IMR-90 (cell line): Measurements from ENCODE around the gene SLC46A2. TPM values are rescaled to one million over a fixed set of nuclear protein-coding genes. Genes with fewer than 3 reads are reported as not detected.

Source experiments
- ATAC-seq: fragments of 200-7000 bp; cut with Tn5 transposase; 2 replicates; pipeline ENCODE4 v1.9.1; 2020; ENCODE audit warnings: low read depth, mild to moderate bottlenecking, moderate library complexity
- BruUV-seq: library from RNA; stranded (reverse); fragments of 400-500 nt; replicated peaks from 2 replicates; lab custom pipeline; 2021; lab: Mats Ljungman, UMichigan
- CTCF ChIA-PET: fragments of 300-600 bp; formaldehyde crosslinking; extraction: SDS; loops from one replicate; lab custom pipeline; 2021; ENCODE audit warnings: antibody characterized with exemption; lab: Yijun Ruan, JAX
- POLR2A ChIA-PET: fragments of 300-600 bp; sonication (Branson Sonifier 250); formaldehyde crosslinking; loops from one replicate; lab custom pipeline; 2022; ENCODE audit warnings: antibody characterized with exemption; ENCODE audit not compliant: unreplicated experiment; lab: Charles Lee
- DNase-seq: peaks from one replicate; pipeline ENCODE4 v3.0.0; 2013
- H2AFZ ChIP-seq: replicated peaks from 2 replicates; pipeline ENCODE3; 2013; ENCODE audit warnings: low read length, mild to moderate bottlenecking; ENCODE audit not compliant: poor library complexity
- H2AK5ac ChIP-seq: 2 replicates; pipeline ENCODE4 v1.6.1; 2013; ENCODE audit warnings: low read depth, low read length, inconsistent platforms
- H2AK9ac ChIP-seq: replicated peaks from 2 replicates; pipeline ENCODE3; 2013; ENCODE audit warnings: mild to moderate bottlenecking, low read depth, low read length, moderate library complexity; ENCODE audit not compliant: poor library complexity
- H2BK120ac ChIP-seq: 2 replicates; pipeline ENCODE4 v1.6.1; 2013; ENCODE audit warnings: low read depth, low read length, inconsistent platforms
- H2BK15ac ChIP-seq: 3 replicates; pipeline ENCODE4 v1.6.1; 2013; ENCODE audit warnings: low read depth, low read length, inconsistent platforms
- H2BK20ac ChIP-seq: 2 replicates; pipeline ENCODE4 v1.6.1; 2013; ENCODE audit warnings: low read depth, mild to moderate bottlenecking, inconsistent platforms, low read length, moderate library complexity
- H2BK5ac ChIP-seq: 2 replicates; pipeline ENCODE4 v1.6.1; 2013; ENCODE audit warnings: mild to moderate bottlenecking, low read depth, low read length, inconsistent platforms; ENCODE audit not compliant: poor library complexity, severe bottlenecking
- H3K14ac ChIP-seq: replicated peaks from 2 replicates; pipeline ENCODE4 v1.6.1; 2013; ENCODE audit warnings: low read depth, low read length, inconsistent platforms
- H3K18ac ChIP-seq: 2 replicates; pipeline ENCODE4 v1.6.1; 2013; ENCODE audit warnings: low read depth, low read length, control low read depth
- H3K23ac ChIP-seq: 2 replicates; pipeline ENCODE4 v1.6.1; 2013; ENCODE audit warnings: low read depth, low read length, inconsistent platforms
- H3K27ac ChIP-seq: 2 replicates; pipeline ENCODE4 v1.5.1; 2013; ENCODE audit warnings: mild to moderate bottlenecking, control low read depth, low read length; ENCODE audit not compliant: insufficient read depth
- H3K27me3 ChIP-seq: 2 replicates; pipeline ENCODE4 v1.6.1; 2013; ENCODE audit warnings: low read length; ENCODE audit not compliant: control insufficient read depth, insufficient read depth
- H3K36me3 ChIP-seq: 2 replicates; pipeline ENCODE4 v1.6.1; 2013; ENCODE audit warnings: low read length, mixed read lengths; ENCODE audit not compliant: control insufficient read depth, insufficient read depth
- H3K4ac ChIP-seq: 2 replicates; pipeline ENCODE4 v1.6.1; 2013; ENCODE audit warnings: low read depth, low read length, inconsistent platforms
- H3K4me1 ChIP-seq: 2 replicates; pipeline ENCODE4 v1.6.1; 2013; ENCODE audit warnings: low read length, mixed read lengths; ENCODE audit not compliant: control insufficient read depth, insufficient read depth
- H3K4me2 ChIP-seq: 2 replicates; pipeline ENCODE4 v1.6.1; 2013; ENCODE audit warnings: low read depth, mild to moderate bottlenecking, control low read depth, low read length, moderate library complexity
- H3K4me3 ChIP-seq: 2 replicates; pipeline ENCODE4 v1.5.1; 2013; ENCODE audit warnings: low read depth, mild to moderate bottlenecking, control low read depth, low read length, moderate library complexity; ENCODE audit not compliant: insufficient read depth
- H3K56ac ChIP-seq: 2 replicates; pipeline ENCODE4 v1.6.1; 2013; ENCODE audit warnings: low read length, inconsistent platforms; ENCODE audit not compliant: insufficient read depth; ENCODE audit errors: extremely low read depth
- H3K79me1 ChIP-seq, 2 experiments: 2 replicates each; pipeline ENCODE4 v1.6.1; 2013; ENCODE audit warnings: low read length in 2 of 2, inconsistent platforms in 1 of 2, low read depth in 1 of 2
- H3K9ac ChIP-seq: 2 replicates; pipeline ENCODE4 v1.6.1; 2013; ENCODE audit warnings: low read depth, low read length, control low read depth
- H3K9me1 ChIP-seq: 2 replicates; pipeline ENCODE4 v1.6.1; 2013; ENCODE audit warnings: low read length, inconsistent platforms; ENCODE audit not compliant: insufficient read depth
- H3K9me3 ChIP-seq: 2 replicates; pipeline ENCODE4 v1.6.1; 2013; ENCODE audit warnings: low read length; ENCODE audit not compliant: control insufficient read depth, insufficient read depth
- H4K20me1 ChIP-seq: 2 replicates; pipeline ENCODE4 v1.6.1; 2013; ENCODE audit warnings: low read length, inconsistent platforms; ENCODE audit not compliant: insufficient read depth
- H4K5ac ChIP-seq: 2 replicates; pipeline ENCODE4 v1.6.1; 2013; ENCODE audit warnings: mild to moderate bottlenecking, low read depth, low read length, control low read depth
- H4K8ac ChIP-seq, 2 experiments: 2 replicates each; pipeline ENCODE4 v1.6.1; 2013; ENCODE audit warnings: low read depth in 2 of 2, low read length in 2 of 2, control low read depth in 1 of 2, inconsistent platforms in 1 of 2
- H4K91ac ChIP-seq: 2 replicates; pipeline ENCODE4 v1.6.1; 2013; ENCODE audit warnings: low read depth, low read length, inconsistent platforms; ENCODE audit not compliant: insufficient read depth
- BHLHE40 ChIP-seq: fragments of 150-350 bp; IDR thresholded peaks from 2 replicates; pipeline ENCODE4 v1.6.1; 2016; ENCODE audit warnings: mild to moderate bottlenecking, low read depth, low read length
- CEBPB ChIP-seq: IDR thresholded peaks from 2 replicates; pipeline ENCODE4 v1.6.1; 2012; ENCODE audit warnings: low read depth, low read length, improper control_type of control experiment
- ELK1 ChIP-seq: fragments of 150-350 bp; IDR thresholded peaks from 2 replicates; pipeline ENCODE4 v1.6.1; 2016; ENCODE audit warnings: low read depth, mild to moderate bottlenecking, low read length, moderate library complexity, borderline replicate concordance
- FOS ChIP-seq: fragments of 150-350 bp; IDR thresholded peaks from 2 replicates; pipeline ENCODE4 v1.6.1; 2016; ENCODE audit warnings: low read depth, low read length
- MAFK ChIP-seq: IDR thresholded peaks from 2 replicates; pipeline ENCODE4 v1.6.1; 2012; ENCODE audit warnings: low read depth, low read length, improper control_type of control experiment
- MXI1 ChIP-seq: IDR thresholded peaks from 2 replicates; pipeline ENCODE4 v1.6.1; 2012; ENCODE audit warnings: low read depth, mild to moderate bottlenecking, low read length, moderate library complexity, borderline replicate concordance
- RAD21 ChIP-seq: IDR thresholded peaks from 2 replicates; pipeline ENCODE4 v1.6.1; 2012; ENCODE audit warnings: low read length, improper control_type of control experiment
- RCOR1 ChIP-seq: IDR thresholded peaks from 2 replicates; pipeline ENCODE4 v1.6.1; 2012; ENCODE audit warnings: mild to moderate bottlenecking, low read length, improper control_type of control experiment; ENCODE audit not compliant: insufficient replicate concordance
- RFX5 ChIP-seq: IDR thresholded peaks from 2 replicates; pipeline ENCODE4 v1.8.0; 2012; ENCODE audit warnings: low read depth, mild to moderate bottlenecking, low read length, moderate library complexity
- SMC3 ChIP-seq: fragments of 150-350 bp; IDR thresholded peaks from 2 replicates; pipeline ENCODE4 v1.6.1; 2016; ENCODE audit warnings: low read depth, mild to moderate bottlenecking, antibody characterized with exemption, low read length, moderate library complexity
- USF2 ChIP-seq: fragments of 150-350 bp; IDR thresholded peaks from 2 replicates; pipeline ENCODE4 v1.6.1; 2017; ENCODE audit warnings: mild to moderate bottlenecking, antibody characterized with exemption, low read length, low read depth
- WGBS, 2 experiments: methylation state at CpG; one replicate each; pipeline versions ENCODE4 v1.1.5 to v1.1.7; 2013; ENCODE audit warnings: missing lambda C conversion rate in 2 of 2; ENCODE audit not compliant: insufficient read length in 1 of 2; ENCODE audit errors: extremely low coverage in 2 of 2; 5-methylcytosine and 5-hydroxymethylcytosine counted together
- dilution Hi-C: fragments of 300-500 bp; cut with HindIII; formaldehyde crosslinking; loops from one replicate; pipeline ENCODE4 v1.14.3; 2018; ENCODE audit warnings: low sequenced_read_pairs; ENCODE audit not compliant: unreplicated experiment
- in situ Hi-C: fragments of 300-500 bp; cut with MboI; formaldehyde crosslinking; loops from 3 replicates; pipeline ENCODE4 v1.14.3; 2019; ENCODE audit warnings: low sequenced_read_pairs, inconsistent platforms, mixed read lengths
- intact Hi-C: fragments of 100-400 bp; cut with micrococcal nuclease; formaldehyde crosslinking; loops from 2 replicates; pipeline ENCODE4 v1.10.0; 2022
- polyA plus RNA-seq, 3 experiments: library from polyadenylated mRNA; depleted of rRNA; stranded (reverse); fragments of >200 nt; gene quantifications; 2 replicates each; pipeline ENCODE4 v1.2.3, GENCODE V29; 2012; ENCODE audit warnings: low replicate concordance in 1 of 3
- total RNA-seq: library from RNA; depleted of rRNA; stranded (reverse); fragments of >200 nt; gene quantifications from 2 replicates; pipeline ENCODE4 v1.2.3, GENCODE V29; 2012

The SLC46A2 gene
- total and polyA plus RNA-seq, 2 of the 4 experiments (the other 2 are of a cell fraction), result not detected

- H4K91ac ChIP-seq, result no peak overlapping the region
- TF ChIP-seq RFX5 (no peak), FOS (no peak), RCOR1 (no peak), CEBPB (no peak), RAD21 (no peak), USF2 (no peak), MXI1 (no peak), BHLHE40 (no peak), SMC3 (no peak), ELK1 (no peak), MAFK (no peak)
- H3K9ac ChIP-seq, result no peak overlapping the region
- no peak overlapping the region for H2AFZ ChIP-seq
- H2AK9ac ChIP-seq, result no peak overlapping the region
- 0 out of 4 replicates have a peak, but pooled peaks cover 0 to 3% of the 10 kb centered on the region in 2 experiments for H3K79me1 ChIP-seq
- H4K5ac ChIP-seq, result no peak overlapping the region
- H2BK5ac ChIP-seq, result no peak overlapping the region
- dilution Hi-C loops (no loop called here), intact Hi-C loops (loop anchor here (10.0 kb wide), 1 partner anchor 126 kb away; no protein-coding TSS in a partner anchor), in situ Hi-C loops (no loop called here)
- H3K9me1 ChIP-seq, result peaks cover 8% of the 10 kb centered on the region; the same call in 1 of the 2 replicates
- peaks cover 6% of the 10 kb centered on the region for H3K4me1 ChIP-seq
- H3K56ac ChIP-seq, result no peak overlapping the region
- DNase-seq (no peak), ATAC-seq (no peak)
- no peak overlapping the region for H2BK120ac ChIP-seq
- H3K36me3 ChIP-seq, result peaks cover 12% of the 10 kb centered on the region; the same call in 1 of the 2 replicates
- ChIA-PET CTCF (no interaction called here), POLR2A (no interaction called here)
- H2BK20ac ChIP-seq, result no peak overlapping the region
- H3K18ac ChIP-seq, result no peak overlapping the region
- 62% methylated on average over 2 of the region's 13 CpGs; no CpG with 5 or more reads in 1 of the 2 experiments for WGBS, 2 experiments
- no peak overlapping the region for H3K23ac ChIP-seq
- H3K4me3 ChIP-seq, result no peak overlapping the region
- no peak overlapping the region for H2BK15ac ChIP-seq
- H3K9me3 ChIP-seq, result no peaks in the 10 kb centered on the region
- no peak overlapping the region for H2AK5ac ChIP-seq
- BruUV-seq, result no TSS peak
- no peak overlapping the region for H3K4ac ChIP-seq
- H3K27me3 ChIP-seq, result no peaks in the 10 kb centered on the region
- H4K8ac ChIP-seq, result no peak overlapping the region
- H3K4me2 ChIP-seq, result no peak overlapping the region
- H4K20me1 ChIP-seq, result peaks cover 14% of the 10 kb centered on the region
- no peak overlapping the region for H3K14ac ChIP-seq
- no peak overlapping the region for H3K27ac ChIP-seq
These were observed 42.1 kb downstream of the SLC46A2 start for GRCh38 chr9:112848316-112849151.
